K562 (cell line): Measurements from ENCODE around the gene MTO1. TPM values are rescaled to one million over a fixed set of nuclear protein-coding genes. Genes with fewer than 3 reads are reported as not detected.

Experiments
- ATF3 ChIP-seq, 2 experiments: fragments of 450-650 bp in 1 of 2; sonication (generic) in 1 of 2; formaldehyde crosslinking in 1 of 2; IDR thresholded peaks in 1 of 2; conservative IDR thresholded peaks in 1 of 2; 2 replicates each; pipeline versions ENCODE4 v1.6.1 to v1.8.1; 2016 to 2023; ENCODE audit warnings: mild to moderate bottlenecking in 2 of 2, moderate library complexity in 2 of 2, inconsistent platforms in 1 of 2, missing genetic modification reagents in 1 of 2
- ATF7 ChIP-seq: fragments of 450-650 bp; IDR thresholded peaks from 2 replicates; pipeline ENCODE4 v1.7.1; 2014; ENCODE audit warnings: mild to moderate bottlenecking, moderate library complexity
- BRD9 ChIP-seq: fragments of 450-650 bp; IDR thresholded peaks from 2 replicates; pipeline ENCODE4 v1.6.1; 2018; ENCODE audit warnings: low read depth; ENCODE audit not compliant: partially characterized antibody
- C11orf30 ChIP-seq: fragments of 450-650 bp; IDR thresholded peaks from 2 replicates; pipeline ENCODE4 v1.6.1; 2016; ENCODE audit warnings: low read depth, mild to moderate bottlenecking
- CEBPG ChIP-seq, 3 experiments: fragments of 200-800 bp in 1 of 3; sonication (Bioruptor generic) in 1 of 3; sonication (generic) in 1 of 3; formaldehyde crosslinking in 1 of 3; IDR thresholded peaks in 2 of 3; conservative IDR thresholded peaks in 1 of 3; 2 replicates each; pipeline versions ENCODE4 v1.6.1 to v1.8.0; 2016 to 2022; ENCODE audit warnings: missing compliant biosample characterization in 2 of 3, missing genetic modification characterization in 2 of 3, mild to moderate bottlenecking in 1 of 3, missing genetic modification reagents in 1 of 3
- DPF2 ChIP-seq: fragments of 450-650 bp; IDR thresholded peaks from 2 replicates; pipeline ENCODE4 v1.6.1; 2016
- EHMT2 ChIP-seq: fragments of 450-650 bp; IDR thresholded peaks from 2 replicates; pipeline ENCODE4 v1.6.1; 2018; ENCODE audit warnings: antibody characterized with exemption
- EP300 ChIP-seq: IDR thresholded peaks from 2 replicates; pipeline ENCODE4 v1.6.1; 2012; ENCODE audit warnings: low read length, improper control_type of control experiment
- EP400 ChIP-seq: fragments of 450-650 bp; IDR thresholded peaks from 2 replicates; pipeline ENCODE4 v1.6.1; 2017; ENCODE audit warnings: antibody characterized with exemption, mild to moderate bottlenecking, moderate library complexity
- ETS1 ChIP-seq: conservative IDR thresholded peaks from 2 replicates; pipeline ENCODE4 v1.6.1; 2011; ENCODE audit warnings: low read depth, mild to moderate bottlenecking, low read length; ENCODE audit not compliant: control insufficient read depth
- HES1 ChIP-seq: fragments of 450-650 bp; IDR thresholded peaks from 2 replicates; pipeline ENCODE4 v1.6.1; 2016; ENCODE audit warnings: low read depth, mild to moderate bottlenecking, moderate library complexity
- MCM3 ChIP-seq: fragments of 450-650 bp; IDR thresholded peaks from 2 replicates; pipeline ENCODE4 v1.6.1; 2016
- RFX7 ChIP-seq: fragments of 250-450 bp; sonication (Bioruptor Pico); IDR thresholded peaks from 2 replicates; pipeline ENCODE4 v1.5.1; 2021; ENCODE audit warnings: mild to moderate bottlenecking
- SMARCE1 ChIP-seq: fragments of 450-650 bp; IDR thresholded peaks from 2 replicates; pipeline ENCODE4 v1.7.1; 2016; ENCODE audit warnings: mild to moderate bottlenecking
- SOX6 ChIP-seq: fragments of 450-650 bp; IDR thresholded peaks from 2 replicates; pipeline ENCODE4 v1.6.1; 2014; ENCODE audit warnings: mild to moderate bottlenecking
- TRIM24 ChIP-seq, 2 experiments: fragments of 450-650 bp; IDR thresholded peaks; 2 replicates each; pipeline ENCODE4 v1.6.1; 2016
- ZNF589 ChIP-seq: fragments of 200-800 bp; sonication (Bioruptor generic); IDR thresholded peaks from 2 replicates; pipeline ENCODE4 v1.6.1; 2016; ENCODE audit warnings: low read depth, missing genetic modification characterization, missing compliant biosample characterization
- polyA plus RNA-seq, 8 experiments: library from polyadenylated mRNA; depleted of rRNA in 4 of 8; stranded (reverse) in 5 of 8; unstranded in 3 of 8; fragments of >200 nt; fragmentation: Nextera tagmentation in 2 of 8; fragmentation: Illumina TruSeq in 1 of 8; extraction: Ambion mirVana in 2 of 8; extraction: Trizol in 1 of 8; gene quantifications; 2 replicates each; pipeline versions ENCODE4 v1.2.1 to v1.2.3, GENCODE V29; 2011 to 2014; ENCODE audit warnings: inconsistent platforms in 1 of 8, missing spikeins in 1 of 8
- total RNA-seq, 7 experiments: library from RNA; depleted of rRNA in 6 of 7; stranded (reverse); fragments of >200 nt in 6 of 7; fragmentation: Illumina TruSeq in 2 of 7; extraction: Trizol in 2 of 7; gene quantifications; 2 replicates each; pipeline versions ENCODE4 v1.2.1 to v1.2.3, GENCODE V29; 2011 to 2021; ENCODE audit warnings: low replicate concordance in 1 of 7
- TF ChIP-seq, protein P1 (sequence below): fragments of 450-650 bp; formaldehyde crosslinking; IDR thresholded peaks from 2 replicates; pipeline ENCODE4 v1.4.0; 2020; ENCODE audit warnings: mild to moderate bottlenecking, moderate library complexity

MTO1 gene
- total and polyA plus RNA-seq, 9 of the 15 experiments (the other 6 are each of a cell fraction or from before 2014, with no cell fraction given): 33.4 to 62.3 (median 50.6) TPM

DNA sequence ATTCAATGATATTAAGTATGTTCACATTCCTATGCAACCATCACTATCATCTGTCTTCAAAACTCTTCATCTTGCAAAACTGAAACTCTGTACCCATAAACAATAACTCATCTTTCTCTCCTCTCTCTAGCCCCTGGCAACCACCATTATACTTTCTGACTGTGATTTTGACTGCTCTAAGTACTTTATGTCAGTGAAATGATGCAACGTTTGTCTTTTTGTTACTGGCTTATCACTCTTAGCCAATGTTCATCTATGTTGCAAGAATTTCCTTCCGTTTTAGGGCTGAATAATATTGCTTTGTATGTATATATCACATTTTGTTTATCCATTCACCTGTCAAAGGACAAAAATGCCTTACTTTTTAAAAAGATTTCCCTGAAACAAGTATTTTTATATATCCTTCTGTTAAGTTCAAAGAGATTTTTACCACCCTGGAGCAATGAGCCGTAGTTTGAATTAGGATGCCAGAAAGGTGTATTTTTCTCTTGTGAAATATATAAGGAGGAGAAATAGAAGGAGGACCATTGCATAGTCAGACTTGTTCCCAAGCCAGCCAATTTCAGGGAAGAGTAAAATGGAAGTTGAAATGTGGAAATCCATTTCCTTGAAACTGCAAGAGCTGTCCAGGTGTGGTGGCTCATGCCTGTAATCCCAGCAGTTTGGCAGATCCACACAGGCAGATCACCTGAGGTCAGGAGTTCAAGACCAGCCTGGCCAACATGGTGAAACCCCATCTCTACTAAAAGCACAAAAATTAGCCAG is 5.5 kb upstream of the MTO1 start (continued):
- TF ChIP-seq, protein P1, sequence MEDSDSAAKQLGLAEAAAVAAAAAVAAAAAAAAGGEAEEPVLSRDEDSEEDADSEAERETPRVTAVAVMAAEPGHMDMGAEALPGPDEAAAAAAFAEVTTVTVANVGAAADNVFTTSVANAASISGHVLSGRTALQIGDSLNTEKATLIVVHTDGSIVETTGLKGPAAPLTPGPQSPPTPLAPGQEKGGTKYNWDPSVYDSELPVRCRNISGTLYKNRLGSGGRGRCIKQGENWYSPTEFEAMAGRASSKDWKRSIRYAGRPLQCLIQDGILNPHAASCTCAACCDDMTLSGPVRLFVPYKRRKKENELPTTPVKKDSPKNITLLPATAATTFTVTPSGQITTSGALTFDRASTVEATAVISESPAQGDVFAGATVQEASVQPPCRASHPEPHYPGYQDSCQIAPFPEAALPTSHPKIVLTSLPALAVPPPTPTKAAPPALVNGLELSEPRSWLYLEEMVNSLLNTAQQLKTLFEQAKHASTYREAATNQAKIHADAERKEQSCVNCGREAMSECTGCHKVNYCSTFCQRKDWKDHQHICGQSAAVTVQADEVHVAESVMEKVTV (CRISPR knock-in tag): no peak
- TF ChIP-seq SOX6 (peak; percentile 86), TRIM24 (IDR thresholded peaks at IDR 0.05) (peak; percentile 89 to 90; a peak in 3 of 4 replicates), ETS1 (no peak), HES1 (0 out of 2 replicates have a peak, but pooled peaks have one; percentile 11), RFX7 (CRISPR knock-in tag) (no peak), EP300 (peak; percentile 55; the same call in 1 of the 2 replicates), ATF7 (peak; percentile 77), EHMT2 (peak; percentile 15; the same call in 1 of the 2 replicates), DPF2 (peak; percentile 77), BRD9 (peak; percentile 54), ATF3 (IDR thresholded peaks at IDR 0.05) (peak; percentile 95), ATF3 (CRISPR knock-in tag; conservative IDR thresholded peaks at IDR 0.05) (no peak), ZNF589 (CRISPR knock-in tag) (0 out of 2 replicates have a peak, but pooled peaks have one; percentile 14), C11orf30 (peak; percentile 41; the same call in 1 of the 2 replicates), EP400 (peak; percentile 44), MCM3 (no peak), SMARCE1 (peak; percentile 35; the same call in 1 of the 2 replicates), CEBPG (CRISPR knock-in tag; IDR thresholded peaks at IDR 0.05) (peak; percentile 92), CEBPG (tag; conservative IDR thresholded peaks at IDR 0.05 in 1 of 2, IDR thresholded peaks at IDR 0.05 in 1 of 2) (peak; percentile 98)
